GM18511 (cell line): ENCODE measurements around the gene CLCN7.

Experiments
- ATAC-seq: cut with Tn5 transposase; IDR thresholded peaks from one replicate; pipeline ENCODE4 v1.9.1; 2021; ENCODE audit warnings: mild to moderate bottlenecking, moderate library complexity; ENCODE audit not compliant: unreplicated experiment

The CLCN7 gene

GRCh38 chr16:1474796-1475551 is at the start of gene CLCN7:
TSS of gene CLCN7 (minus strand) at chr16:1475028. CDS start at chr16:1474974, 54 bp downstream.
- ATAC-seq, result peak; percentile 85

- no peak for ATAC-seq
Measured at GRCh38 chr16:1524366-1524765, 49.5 kb upstream of the CLCN7 start.

- no peak for ATAC-seq
Measured at GRCh38 chr16:1523581-1524245, 48.9 kb upstream of the CLCN7 start.

GRCh38 chr16:1520461-1520860 is 45.6 kb upstream of the CLCN7 start:
- ATAC-seq, result no peak

- no peak for ATAC-seq
Measured at GRCh38 chr16:1519831-1520230, 45.0 kb upstream of the CLCN7 start.

- ATAC-seq, result no peak
Measured at GRCh38 chr16:1518626-1519135, 43.9 kb upstream of the CLCN7 start.

GRCh38 chr16:1514507-1514906 is 39.7 kb upstream of the CLCN7 start:
- ATAC-seq, result no peak

- ATAC-seq, result no peak
Measured at GRCh38 chr16:1512774-1513173, 37.9 kb upstream of the CLCN7 start.

GRCh38 chr16:1511662-1512569 is 37.1 kb upstream of the CLCN7 start:
- no peak for ATAC-seq

- ATAC-seq, result no peak
Measured at GRCh38 chr16:1510941-1511351, 36.1 kb upstream of the CLCN7 start.

GRCh38 chr16:1510272-1510671 is 35.4 kb upstream of the CLCN7 start:
- no peak for ATAC-seq

- ATAC-seq, result no peak
Measured at GRCh38 chr16:1509307-1510221, 34.7 kb upstream of the CLCN7 start.

- no peak for ATAC-seq
Measured at GRCh38 chr16:1508494-1509187, 33.8 kb upstream of the CLCN7 start.

GRCh38 chr16:1506494-1507213 is 31.8 kb upstream of the CLCN7 start:
- ATAC-seq, result no peak

- ATAC-seq, result no peak
Measured at GRCh38 chr16:1505912-1506311, 31.1 kb upstream of the CLCN7 start.

- no peak for ATAC-seq
Measured at GRCh38 chr16:1505073-1505844, 30.4 kb upstream of the CLCN7 start.

- ATAC-seq, result no peak
Measured at GRCh38 chr16:1503110-1503955, 28.5 kb upstream of the CLCN7 start.
